ENCODE measurements around the gene PSMD1.

The PSMD1 gene

DNA sequence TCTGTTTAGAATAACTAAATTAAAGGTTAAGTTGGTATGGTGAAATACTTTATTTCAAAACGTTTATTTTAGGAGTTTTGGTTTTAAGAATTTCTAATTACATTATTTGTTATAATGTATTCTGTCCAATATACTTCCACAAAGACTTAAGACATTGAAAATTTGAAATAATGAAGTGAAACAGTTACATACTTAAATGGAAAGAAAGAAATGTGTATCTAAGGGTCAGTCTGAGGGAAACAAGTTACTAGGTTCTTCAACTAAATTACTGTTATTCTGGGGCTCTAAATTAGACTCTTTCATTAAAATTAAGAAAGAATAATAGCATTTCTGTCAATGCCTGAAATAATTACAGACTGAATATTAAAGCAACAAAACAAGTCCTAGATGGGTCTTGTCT is 60.5 kb downstream of the PSMD1 start:
- Histone ChIP-seq H3K4me2 (ENCODE audit: low read depth, low read length, poor library complexity, severe bottlenecking) (no peak overlapping the region), H4K20me1 (ENCODE audit: low read depth, low read length) (no peaks in the 10 kb centered on the region), H3K79me2 (ENCODE audit: insufficient read depth, low read length) (0 out of 2 replicates have a peak, but pooled peaks cover 3% of the 10 kb centered on the region), H3K9me2 (replicated peaks; ENCODE audit: insufficient read depth, low read length) (no peaks in the 10 kb centered on the region), H3K9ac (ENCODE audit: low read length) (no peak overlapping the region), H3K27ac (ENCODE audit: low read depth, low read length) (no peak overlapping the region), H3K36me3 (ENCODE audit: low read length) (no peaks in the 10 kb centered on the region; the same call in 1 of the 2 replicates), H3K4me3 (ENCODE audit: insufficient read depth, low read length, poor library complexity, severe bottlenecking) (no peak overlapping the region), H3F3A (ENCODE audit: insufficient read depth) (peaks cover 9% of the 10 kb centered on the region), H3K27me3 (ENCODE audit: low read length) (no peaks in the 10 kb centered on the region), H2AFZ (ENCODE audit: low read depth, low read length, severe bottlenecking) (no peak overlapping the region), H3K9me3 (ENCODE audit: insufficient read depth, low read length) (no peaks in the 10 kb centered on the region)
- TF ChIP-seq, protein P1, sequence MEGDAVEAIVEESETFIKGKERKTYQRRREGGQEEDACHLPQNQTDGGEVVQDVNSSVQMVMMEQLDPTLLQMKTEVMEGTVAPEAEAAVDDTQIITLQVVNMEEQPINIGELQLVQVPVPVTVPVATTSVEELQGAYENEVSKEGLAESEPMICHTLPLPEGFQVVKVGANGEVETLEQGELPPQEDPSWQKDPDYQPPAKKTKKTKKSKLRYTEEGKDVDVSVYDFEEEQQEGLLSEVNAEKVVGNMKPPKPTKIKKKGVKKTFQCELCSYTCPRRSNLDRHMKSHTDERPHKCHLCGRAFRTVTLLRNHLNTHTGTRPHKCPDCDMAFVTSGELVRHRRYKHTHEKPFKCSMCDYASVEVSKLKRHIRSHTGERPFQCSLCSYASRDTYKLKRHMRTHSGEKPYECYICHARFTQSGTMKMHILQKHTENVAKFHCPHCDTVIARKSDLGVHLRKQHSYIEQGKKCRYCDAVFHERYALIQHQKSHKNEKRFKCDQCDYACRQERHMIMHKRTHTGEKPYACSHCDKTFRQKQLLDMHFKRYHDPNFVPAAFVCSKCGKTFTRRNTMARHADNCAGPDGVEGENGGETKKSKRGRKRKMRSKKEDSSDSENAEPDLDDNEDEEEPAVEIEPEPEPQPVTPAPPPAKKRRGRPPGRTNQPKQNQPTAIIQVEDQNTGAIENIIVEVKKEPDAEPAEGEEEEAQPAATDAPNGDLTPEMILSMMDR (IDR thresholded peaks at IDR 0.05; ENCODE audit: insufficient read depth, low read length, poor library complexity, severe bottlenecking): no peak
- no peak for TF ChIP-seq EZH2phosphoT487 (conservative IDR thresholded peaks at IDR 0.05; ENCODE audit: low read length)

DNA sequence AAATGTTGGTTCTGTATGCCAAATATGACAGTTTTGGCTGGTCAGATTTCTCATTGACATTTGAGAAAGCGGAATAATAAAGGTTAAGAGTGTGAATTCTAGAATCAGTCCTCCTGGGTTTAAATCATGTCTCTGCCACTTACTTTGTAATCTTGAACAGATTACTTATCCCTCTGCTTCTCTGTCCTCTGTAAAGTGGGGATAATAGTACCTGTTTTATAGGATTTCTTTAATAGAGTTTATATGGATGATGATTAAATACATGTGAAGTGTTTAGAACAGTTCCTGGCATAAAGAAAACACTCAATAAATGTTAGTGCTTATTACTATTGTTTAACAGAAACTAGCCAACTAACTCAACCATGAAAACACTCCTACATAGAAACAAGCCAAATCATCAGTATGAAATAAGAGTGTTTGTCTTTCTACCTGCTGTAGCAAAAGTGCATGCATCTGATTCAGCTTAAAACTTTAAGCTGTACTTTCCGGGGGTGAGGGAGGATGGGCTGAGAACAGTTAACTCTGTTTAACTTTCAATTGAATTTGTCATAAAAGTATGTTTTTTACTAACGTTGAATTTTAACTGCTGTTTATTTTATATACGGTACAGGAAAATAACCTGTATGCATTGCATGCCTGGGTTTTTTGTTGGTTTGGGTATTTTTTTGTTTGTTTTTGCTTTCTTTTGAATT is 61.4 kb downstream of the PSMD1 start:
- H3K4me2 ChIP-seq (ENCODE audit: low read depth, low read length, poor library complexity, severe bottlenecking): no peak overlapping the region
- TF ChIP-seq, protein P1 (IDR thresholded peaks at IDR 0.05; ENCODE audit: insufficient read depth, low read length, poor library complexity, severe bottlenecking): no peak
- no peak for TF ChIP-seq EZH2phosphoT487 (conservative IDR thresholded peaks at IDR 0.05; ENCODE audit: low read length)
- no peak overlapping the region for H3K4me3 ChIP-seq (ENCODE audit: insufficient read depth, low read length, poor library complexity, severe bottlenecking)
- no peaks in the 10 kb centered on the region for H3K9me2 ChIP-seq (replicated peaks; ENCODE audit: insufficient read depth, low read length)
- no peaks in the 10 kb centered on the region; the same call in 1 of the 2 replicates for H3K36me3 ChIP-seq (ENCODE audit: low read length)
- no peaks in the 10 kb centered on the region for H4K20me1 ChIP-seq (ENCODE audit: low read depth, low read length)
- no peak overlapping the region for H2AFZ ChIP-seq (ENCODE audit: low read depth, low read length, severe bottlenecking)
- H3F3A ChIP-seq (ENCODE audit: insufficient read depth): peaks cover 9% of the 10 kb centered on the region
- no peaks in the 10 kb centered on the region for H3K9me3 ChIP-seq (ENCODE audit: insufficient read depth, low read length)
- 0 out of 2 replicates have a peak, but pooled peaks cover 3% of the 10 kb centered on the region for H3K79me2 ChIP-seq (ENCODE audit: insufficient read depth, low read length)
- H3K27ac ChIP-seq (ENCODE audit: low read depth, low read length): no peak overlapping the region; the same call in 1 of the 2 replicates
- H3K27me3 ChIP-seq (ENCODE audit: low read length): no peaks in the 10 kb centered on the region
- H3K9ac ChIP-seq (ENCODE audit: low read length): no peak overlapping the region

DNA sequence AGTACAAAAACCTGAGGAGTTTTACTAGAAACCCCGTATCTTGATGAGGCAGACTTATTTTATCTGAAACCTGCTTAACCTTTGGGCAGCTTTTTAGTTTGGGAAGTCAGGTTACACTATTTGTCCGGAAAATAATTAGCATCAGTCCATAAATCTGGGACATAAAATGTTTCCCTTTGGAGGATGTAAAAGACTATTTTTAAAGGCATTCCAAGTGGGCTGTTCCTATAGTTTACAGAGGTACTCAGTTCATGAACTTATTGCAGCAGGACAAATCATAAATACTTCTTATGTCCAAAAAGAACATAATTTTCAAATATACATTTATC is 61.9 kb downstream of the PSMD1 start:
- H3K27me3 ChIP-seq (ENCODE audit: low read length): no peaks in the 10 kb centered on the region
- H3K27ac ChIP-seq (ENCODE audit: low read depth, low read length): no peak overlapping the region
- no peaks in the 10 kb centered on the region for H3K9me2 ChIP-seq (replicated peaks; ENCODE audit: insufficient read depth, low read length)
- no peak overlapping the region for H3K4me3 ChIP-seq (ENCODE audit: insufficient read depth, low read length, poor library complexity, severe bottlenecking)
- no peak overlapping the region for H3K4me2 ChIP-seq (ENCODE audit: low read depth, low read length, poor library complexity, severe bottlenecking)
- H3K79me2 ChIP-seq (ENCODE audit: insufficient read depth, low read length): 0 out of 2 replicates have a peak, but pooled peaks cover 3% of the 10 kb centered on the region
- H3K9me3 ChIP-seq (ENCODE audit: insufficient read depth, low read length): no peaks in the 10 kb centered on the region
- H2AFZ ChIP-seq (ENCODE audit: low read depth, low read length, severe bottlenecking): no peak overlapping the region
- peaks cover 9% of the 10 kb centered on the region for H3F3A ChIP-seq (ENCODE audit: insufficient read depth)
- H3K36me3 ChIP-seq (ENCODE audit: low read length): no peaks in the 10 kb centered on the region; the same call in 1 of the 2 replicates
- no peak overlapping the region for H3K9ac ChIP-seq (ENCODE audit: low read length)
- no peaks in the 10 kb centered on the region for H4K20me1 ChIP-seq (ENCODE audit: low read depth, low read length)
- TF ChIP-seq, protein P1 (IDR thresholded peaks at IDR 0.05; ENCODE audit: insufficient read depth, low read length, poor library complexity, severe bottlenecking): no peak
- TF ChIP-seq EZH2phosphoT487 (conservative IDR thresholded peaks at IDR 0.05; ENCODE audit: low read length): no peak
